GM03348 (cell line): ENCODE data around the gene DYDC2.
A peak's percentile ranks its signal among the peaks of the same experiment; 100 is the strongest.
"Not testable (repeated sequence)": the region's sequence is repeated elsewhere in the genome, so short reads cannot be mapped to it uniquely, and the experiment has no call there.

Experiments
- DNase-seq: peaks from one replicate; pipeline ENCODE4 v3.0.0; 2012; ENCODE audit warnings: low spot score

Gene DYDC2

GRCh38 chr10:80356563-80356988, at the start of gene DYDC2, which contains the start of gene DYDC1:
Gene DYDC2, plus strand, starts transcription at chr10:80356781. Its CDS starts 5,663 bp downstream, at chr10:80362444.
Gene DYDC1, minus strand, starts transcription at chr10:80356755. Its CDS starts 4,154 bp downstream, at chr10:80352601.
- DNase-seq = peak; percentile 20

- DNase-seq = no peak
Observed at GRCh38 chr10:80313523-80313922, 43.1 kb upstream of the DYDC2 start.

- DNase-seq = no peak
Observed at GRCh38 chr10:80315391-80315790, 41.2 kb upstream of the DYDC2 start.

- no peak for DNase-seq
Observed at GRCh38 chr10:80318742-80319141, 37.8 kb upstream of the DYDC2 start.

GRCh38 chr10:80319318-80319717, 37.3 kb upstream of the DYDC2 start:
- DNase-seq = no peak

- no peak for DNase-seq
Observed at GRCh38 chr10:80319725-80320290, 36.8 kb upstream of the DYDC2 start.

GRCh38 chr10:80320377-80320776, 36.2 kb upstream of the DYDC2 start:
- DNase-seq = no peak

- no peak for DNase-seq
Observed at GRCh38 chr10:80321183-80321582, 35.4 kb upstream of the DYDC2 start.

GRCh38 chr10:80322158-80322557, 34.4 kb upstream of the DYDC2 start:
- no peak for DNase-seq

GRCh38 chr10:80322711-80323110, 33.9 kb upstream of the DYDC2 start:
- DNase-seq = no peak

- no peak for DNase-seq
Observed at GRCh38 chr10:80323311-80323710, 33.3 kb upstream of the DYDC2 start.

- peak; percentile 14 for DNase-seq
Observed at GRCh38 chr10:80324086-80324485, 32.5 kb upstream of the DYDC2 start.

GRCh38 chr10:80324891-80325364, 31.7 kb upstream of the DYDC2 start:
- no peak for DNase-seq

- no peak for DNase-seq
Observed at GRCh38 chr10:80333983-80334382, 22.6 kb upstream of the DYDC2 start.

- no peak for DNase-seq
Observed at GRCh38 chr10:80344276-80344675, 12.3 kb upstream of the DYDC2 start.

GRCh38 chr10:80344912-80345311, 11.7 kb upstream of the DYDC2 start:
- no peak for DNase-seq

GRCh38 chr10:80350251-80350650, 6.3 kb upstream of the DYDC2 start:
- no peak for DNase-seq

- DNase-seq = no peak
Observed at GRCh38 chr10:80351220-80351619, 5.4 kb upstream of the DYDC2 start.

GRCh38 chr10:80356989-80357850, 639 bp downstream of the DYDC2 start:
- DNase-seq = no peak

- DNase-seq = no peak
Observed at GRCh38 chr10:80357851-80358125, 1.2 kb downstream of the DYDC2 start.

- DNase-seq = not testable (repeated sequence)
Observed at GRCh38 chr10:80358925-80359324, 2.3 kb downstream of the DYDC2 start.

- DNase-seq = no peak
Observed at GRCh38 chr10:80359644-80360043, 3.1 kb downstream of the DYDC2 start.

GRCh38 chr10:80365510-80365909, 8.9 kb downstream of the DYDC2 start:
- no peak for DNase-seq

GRCh38 chr10:80371467-80371866, 14.9 kb downstream of the DYDC2 start:
- no peak for DNase-seq
